Measurements from ENCODE around the gene PSMB3.

Gene PSMB3

DNA sequence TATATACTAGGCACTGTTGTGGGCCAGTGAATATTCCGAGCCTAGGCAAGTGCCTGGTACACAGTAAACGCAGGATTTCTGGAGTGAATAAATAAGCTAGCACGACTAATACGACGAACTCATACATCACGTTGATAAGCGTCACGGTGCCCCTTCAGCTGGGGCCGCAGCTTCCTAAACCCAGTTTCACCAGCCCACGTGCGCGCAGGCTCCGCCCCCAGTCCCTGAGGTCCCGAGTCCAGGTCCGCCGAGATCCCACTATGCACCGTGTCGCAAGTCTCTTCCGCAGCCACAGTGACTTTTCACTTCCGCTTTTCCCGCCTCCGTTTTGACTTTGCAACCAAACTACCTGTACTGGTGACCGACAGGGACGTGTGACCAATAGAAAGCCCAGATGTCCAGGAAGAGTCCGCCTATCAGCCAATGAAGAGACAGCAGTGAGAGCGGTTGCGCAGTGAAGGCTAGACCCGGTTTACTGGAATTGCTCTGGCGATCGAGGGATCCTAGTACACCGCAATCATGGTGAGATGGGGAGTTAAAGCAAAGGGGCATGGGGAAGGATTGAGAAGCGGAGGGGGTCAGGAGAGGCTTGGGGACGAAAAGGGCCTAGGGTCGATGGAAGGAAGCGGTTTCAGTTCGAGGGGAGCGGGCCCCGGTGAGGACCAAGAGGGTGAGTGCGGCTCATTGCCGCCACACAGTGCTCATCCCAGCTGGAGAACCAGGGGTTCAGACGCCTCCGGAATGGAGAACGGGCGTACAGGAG, at the start of gene PSMB3:
PSMB3 (plus strand) TSS at position 434 of the 763 bp plus-strand sequence; CDS start at position 520, 86 bp downstream.
- DNase-seq = peak; percentile 98 to 99

DNA sequence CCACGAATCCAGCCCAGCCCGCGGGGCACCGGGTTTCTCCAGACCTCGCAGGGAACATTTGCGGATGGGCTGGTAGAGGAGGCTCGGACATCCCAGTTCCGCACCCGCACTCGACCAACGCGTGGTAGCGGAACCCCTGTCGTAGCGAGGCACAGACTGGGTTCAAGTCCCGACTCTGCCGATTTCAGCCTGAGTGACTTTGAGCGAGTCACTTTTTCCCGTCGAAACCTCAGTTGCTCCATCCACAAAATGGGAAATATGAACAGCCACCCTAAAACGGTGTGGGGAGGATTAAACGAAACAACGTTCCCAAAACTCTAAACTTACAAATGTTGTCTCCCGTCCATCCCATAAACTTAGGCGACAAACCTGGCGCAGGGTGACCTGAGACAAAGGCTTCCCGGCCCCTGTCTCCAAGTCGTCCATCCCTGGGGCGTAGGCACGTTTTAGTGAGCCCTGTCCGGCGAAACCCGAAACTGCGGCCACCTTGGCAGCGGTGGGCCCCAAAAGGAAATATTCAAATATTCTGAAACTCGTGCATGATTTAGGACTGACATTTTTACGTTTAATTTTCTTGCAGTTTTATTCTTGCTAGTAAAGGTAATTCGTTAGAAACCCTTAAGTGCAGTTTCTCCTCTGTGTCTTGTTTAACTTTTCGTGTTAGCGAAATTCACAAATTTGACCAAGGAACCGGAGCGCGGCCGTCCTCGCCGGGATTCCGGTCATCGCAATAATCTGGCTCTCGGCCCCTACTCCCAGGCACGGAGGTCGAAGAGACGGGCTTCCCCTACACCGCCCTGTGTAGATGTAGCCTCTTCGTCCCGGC, 49.4 kb upstream of the PSMB3 start:
- DNase-seq = no peak

DNA sequence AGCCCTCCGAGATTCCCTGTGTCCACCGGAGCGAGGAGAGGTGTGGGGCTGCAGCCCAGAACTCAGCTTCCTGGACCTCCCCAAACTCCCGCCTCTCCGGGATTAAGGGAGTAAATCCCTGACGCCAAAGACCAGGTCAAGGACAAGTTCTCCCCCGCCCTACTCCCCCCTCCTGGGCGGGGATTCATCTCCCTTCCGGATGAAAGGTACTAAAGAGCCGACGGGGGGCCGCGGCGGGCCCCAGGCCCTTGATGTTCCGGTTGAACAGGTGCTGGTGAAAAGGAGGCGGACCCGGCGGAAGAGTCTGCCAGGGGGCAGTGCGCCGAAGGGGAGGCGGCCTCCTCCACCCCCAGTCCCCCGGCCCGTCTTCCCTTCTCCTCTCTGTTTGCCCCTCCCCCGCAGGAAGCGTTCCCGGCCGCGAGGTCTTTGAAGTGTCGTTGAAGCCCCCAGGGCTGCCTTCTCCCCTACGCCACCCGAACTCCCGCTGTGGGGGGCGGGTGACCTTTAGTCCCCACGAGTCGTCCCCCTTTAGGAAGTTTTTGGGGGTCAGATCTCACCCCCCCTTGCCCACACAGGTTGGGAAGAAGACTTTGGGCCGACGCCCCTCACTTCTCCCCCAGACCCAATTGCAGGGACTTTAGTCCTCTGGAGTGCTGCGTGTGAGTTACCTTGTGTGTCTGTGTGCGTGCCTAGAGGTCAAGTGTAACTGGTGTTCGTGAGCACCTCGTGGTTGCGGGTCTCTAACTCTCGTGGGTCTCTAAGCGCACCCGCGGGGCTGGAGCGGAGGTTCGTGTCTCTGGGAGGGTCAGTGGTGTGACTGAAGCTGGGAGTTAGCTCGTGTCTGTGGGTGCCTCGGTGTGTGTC, 48.6 kb upstream of the PSMB3 start:
- DNase-seq = no peak

DNA sequence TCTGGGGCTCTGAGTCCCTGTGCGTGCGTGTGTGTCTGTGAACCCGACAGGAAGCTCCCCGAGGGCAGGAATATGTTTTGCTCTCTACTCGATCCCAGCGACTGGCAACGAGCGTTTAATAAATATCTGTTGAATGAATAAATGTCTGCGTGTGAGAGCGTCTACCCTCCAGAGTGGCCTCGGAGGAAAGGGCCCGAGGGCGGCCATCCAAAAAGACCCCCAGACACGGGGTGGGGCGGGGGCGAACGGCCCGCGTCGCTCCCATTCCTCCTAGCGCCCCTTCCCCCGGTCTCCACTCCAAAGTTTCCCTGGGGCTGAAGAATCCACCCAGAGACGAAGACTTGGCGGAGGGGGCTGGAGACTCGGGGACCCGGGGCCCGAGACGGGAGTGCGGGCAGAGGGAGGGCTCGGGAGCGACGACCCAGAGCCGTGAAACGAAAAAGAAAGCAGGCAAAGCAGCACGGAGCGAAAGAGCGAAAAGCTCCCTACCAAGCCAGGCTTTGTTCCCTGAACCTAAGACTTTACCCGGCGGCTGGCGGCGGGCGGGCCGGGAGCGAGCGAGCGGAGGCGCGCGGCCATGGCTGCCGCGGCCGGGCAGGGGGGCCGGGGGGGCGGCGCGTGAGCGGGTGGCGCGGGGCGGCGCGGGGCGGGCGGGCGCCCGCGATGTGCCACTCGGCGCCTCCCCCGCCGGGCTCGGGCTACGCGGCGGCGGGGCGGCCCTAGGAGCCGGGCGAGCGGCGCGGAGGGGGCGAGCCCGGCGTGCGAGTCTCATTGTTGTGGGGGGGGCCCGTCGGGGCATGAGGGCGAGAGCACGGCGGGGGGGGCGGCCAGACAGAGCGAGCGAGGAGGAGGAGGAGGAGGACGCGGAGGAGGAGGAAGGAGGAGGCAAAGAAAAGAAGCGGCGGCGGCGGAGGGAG, 47.7 kb upstream of the PSMB3 start, which contains the start of gene MLLT6:
MLLT6 (plus strand) TSS at position 668 of the 917 bp plus-strand sequence. CDS start 360 bp downstream, outside the sequence.
- DNase-seq = peak; percentile 20 to 80

DNA sequence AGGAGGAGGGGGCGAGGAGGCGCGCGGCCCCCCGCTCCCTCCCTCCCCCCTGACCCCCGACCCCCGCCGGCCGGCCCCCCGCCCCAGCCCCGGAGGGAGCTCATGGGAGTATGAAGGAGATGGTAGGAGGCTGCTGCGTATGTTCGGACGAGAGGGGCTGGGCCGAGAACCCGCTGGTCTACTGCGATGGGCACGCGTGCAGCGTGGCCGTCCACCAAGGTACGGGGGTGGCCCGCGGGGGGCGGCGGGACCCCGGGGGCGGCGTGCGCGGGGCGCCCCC, 47.1 kb upstream of the PSMB3 start:
- DNase-seq = no peak

DNA sequence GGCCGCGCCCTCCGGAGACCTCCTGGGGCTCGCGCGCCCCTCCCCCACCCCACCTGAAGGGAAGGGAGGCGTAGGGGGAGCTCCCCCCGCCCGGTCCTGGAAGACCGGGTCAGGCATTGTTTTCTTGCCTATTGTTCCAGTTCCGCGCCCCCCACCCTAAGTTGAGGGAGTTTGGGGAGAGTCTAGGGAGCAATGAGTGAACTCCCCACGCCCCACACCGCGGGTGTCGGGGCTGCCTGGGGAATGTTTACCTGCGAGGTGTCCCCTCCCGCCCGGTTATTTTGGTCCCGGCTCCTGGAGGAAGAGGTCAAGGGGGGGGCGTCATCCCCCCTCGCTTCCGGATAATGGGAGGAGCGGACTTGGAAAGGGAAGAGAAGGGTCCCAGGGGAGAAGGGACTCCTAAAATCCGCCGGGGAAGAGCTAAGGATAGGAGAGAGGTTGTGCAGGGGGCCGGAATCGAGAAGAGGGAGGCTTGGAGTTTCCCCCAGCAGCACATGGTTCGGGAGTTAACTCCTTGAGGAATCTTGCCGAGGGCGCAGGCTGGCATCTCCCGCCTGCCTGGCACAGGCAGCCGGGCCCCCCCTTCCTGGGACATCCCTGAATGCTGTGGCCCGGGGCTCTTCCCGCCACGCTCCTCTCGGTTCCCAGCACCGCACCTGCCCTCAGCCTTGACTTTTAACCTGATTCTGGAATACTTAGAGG, 46.6 kb upstream of the PSMB3 start:
- peak in 1 of 2 experiments; percentile 51 for DNase-seq

DNA sequence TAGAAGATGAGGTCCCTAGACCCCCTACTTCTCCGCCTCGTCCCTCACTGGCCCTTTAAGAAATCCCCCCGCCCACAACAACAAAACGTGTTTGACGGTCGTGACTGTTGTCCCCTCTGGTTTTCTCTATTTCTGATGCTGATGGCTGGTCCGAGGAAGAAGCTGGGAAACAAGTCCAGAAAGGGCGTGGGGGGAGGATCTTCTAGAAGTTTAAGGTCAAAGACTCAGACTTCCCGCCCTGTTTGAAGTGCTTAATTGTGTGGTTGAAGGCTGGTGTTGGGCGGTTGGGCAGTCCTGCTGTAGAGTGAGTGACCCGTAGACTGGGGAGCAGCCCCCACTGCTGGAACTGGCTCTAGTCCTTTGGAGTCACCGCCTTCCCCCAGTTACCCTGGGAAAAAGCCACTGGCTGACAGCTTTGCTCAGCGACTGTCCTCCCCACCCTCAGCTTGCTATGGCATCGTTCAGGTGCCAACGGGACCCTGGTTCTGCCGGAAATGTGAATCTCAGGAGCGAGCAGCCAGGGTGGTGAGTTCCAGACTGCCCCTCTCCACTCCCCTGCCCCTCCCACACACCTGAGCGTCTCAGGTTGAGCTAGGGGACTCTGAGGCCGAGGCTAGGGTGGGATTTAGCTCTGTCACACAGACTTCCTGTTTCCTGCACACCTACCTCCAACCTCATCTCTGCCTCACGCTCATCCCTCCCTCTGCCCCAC, 45.9 kb upstream of the PSMB3 start:
- no peak for DNase-seq

DNA sequence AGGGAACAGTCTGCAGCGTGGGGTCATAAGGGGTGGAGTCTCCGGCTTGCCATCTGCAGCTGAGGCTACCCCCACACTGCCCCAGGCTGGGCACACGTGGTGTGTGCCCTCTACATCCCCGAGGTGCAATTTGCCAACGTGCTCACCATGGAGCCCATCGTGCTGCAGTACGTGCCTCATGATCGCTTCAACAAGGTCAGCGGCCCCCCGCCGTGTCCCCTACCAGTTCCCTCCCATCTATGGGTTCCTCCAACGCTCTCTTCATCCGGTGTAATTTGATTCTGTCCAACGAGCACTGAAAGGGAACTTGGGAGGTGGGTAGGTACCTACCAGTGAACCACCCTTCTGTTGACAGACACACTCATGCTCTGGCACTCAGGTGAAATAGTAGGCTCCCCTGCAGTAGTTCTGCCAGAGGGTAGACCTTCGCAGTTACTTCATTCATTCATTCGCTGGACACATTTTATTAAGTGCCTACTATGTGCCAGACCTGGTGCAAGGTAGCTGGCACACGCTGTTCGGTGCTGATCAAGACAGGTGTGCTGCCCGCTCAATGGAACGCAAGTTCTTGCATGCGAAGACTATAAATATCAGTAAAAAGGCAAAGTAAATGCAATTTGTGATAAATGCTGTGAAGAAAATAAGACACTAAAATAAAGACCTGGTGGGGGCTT, 44.7 kb upstream of the PSMB3 start:
- no peak for DNase-seq

DNA sequence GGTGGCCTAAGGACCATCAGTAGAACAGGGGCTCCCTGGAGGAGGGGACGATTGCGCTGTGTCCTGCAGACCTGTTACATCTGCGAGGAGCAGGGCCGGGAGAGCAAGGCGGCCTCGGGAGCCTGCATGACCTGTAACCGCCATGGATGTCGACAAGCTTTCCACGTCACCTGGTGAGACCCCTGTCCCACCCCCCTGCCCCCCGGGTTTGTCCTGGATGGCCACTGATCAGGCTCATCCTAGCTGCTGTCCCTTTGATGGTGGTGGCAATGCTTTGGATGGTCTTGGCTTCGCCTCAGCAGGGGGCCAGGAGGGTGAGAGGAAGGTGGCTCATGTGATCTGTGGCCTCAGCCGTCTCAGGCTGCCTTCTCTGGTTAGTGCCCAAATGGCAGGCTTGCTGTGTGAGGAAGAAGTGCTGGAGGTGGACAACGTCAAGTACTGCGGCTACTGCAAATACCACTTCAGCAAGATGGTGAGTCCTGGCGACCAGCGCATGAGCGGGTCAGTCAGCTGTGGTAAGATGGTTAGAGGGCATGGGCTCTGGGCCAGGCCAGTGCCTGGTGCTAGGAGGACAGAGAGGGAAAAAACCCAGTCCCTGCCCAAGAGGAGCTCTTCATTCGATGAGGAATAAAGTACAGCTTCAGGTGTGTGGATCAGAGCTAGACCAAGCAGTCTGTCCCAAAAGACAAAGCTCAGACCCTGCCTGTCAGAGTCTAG, 43.3 kb upstream of the PSMB3 start:
- DNase-seq = no peak

DNA sequence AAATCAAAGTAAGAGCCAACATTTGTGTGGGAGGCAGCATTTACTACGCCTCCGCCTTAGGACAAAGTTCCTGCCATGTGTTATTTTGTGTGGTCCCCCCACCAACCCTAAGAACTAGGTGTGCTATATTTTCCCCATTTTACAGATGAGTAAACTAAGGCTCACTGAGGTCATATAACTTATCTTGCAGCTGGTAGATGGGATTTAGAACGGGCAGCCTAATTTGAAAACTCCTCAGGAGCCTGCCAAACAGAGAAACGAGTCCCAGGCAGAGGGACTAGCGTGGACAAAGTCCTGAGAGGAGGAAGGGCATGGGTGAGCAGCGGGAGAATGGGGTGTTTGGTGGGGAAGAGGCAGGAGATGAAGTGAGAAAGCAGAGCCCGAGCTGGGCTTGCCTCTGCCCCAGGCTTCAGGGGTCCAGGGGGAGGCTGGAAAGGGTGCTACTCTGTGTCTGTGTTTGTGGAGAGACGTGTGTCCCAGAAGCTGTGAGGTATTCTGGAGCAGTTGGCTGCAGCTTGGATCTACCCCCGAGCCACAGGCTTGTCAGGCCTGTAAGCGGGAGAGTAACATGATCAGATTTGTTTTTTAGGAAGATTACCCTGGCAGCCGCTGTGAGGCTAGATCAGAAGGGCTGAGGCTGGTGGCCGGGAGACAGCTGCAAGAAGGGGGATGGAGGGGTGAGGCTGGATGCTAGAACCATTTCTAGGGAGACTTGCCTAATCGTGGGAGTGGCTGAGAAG, 42.5 kb upstream of the PSMB3 start:
- DNase-seq = no peak

DNA sequence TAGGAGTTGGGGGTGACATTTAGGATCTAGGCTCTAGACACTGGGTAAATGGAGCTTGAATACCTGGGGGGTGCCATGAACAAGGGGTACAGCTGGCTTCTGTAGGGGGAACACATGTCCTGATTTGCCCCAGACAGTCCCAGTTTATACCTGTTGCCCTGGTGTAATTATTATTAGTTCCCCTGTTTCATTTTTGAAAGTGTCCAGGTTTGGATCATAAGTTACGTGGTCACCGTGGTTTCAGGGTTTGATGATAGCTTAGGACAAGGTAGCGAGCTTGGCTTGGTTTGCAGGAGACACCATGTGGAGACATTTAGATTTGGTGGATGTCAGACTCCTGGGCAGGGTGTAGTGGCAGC, 42.0 kb upstream of the PSMB3 start:
- DNase-seq = no peak

DNA sequence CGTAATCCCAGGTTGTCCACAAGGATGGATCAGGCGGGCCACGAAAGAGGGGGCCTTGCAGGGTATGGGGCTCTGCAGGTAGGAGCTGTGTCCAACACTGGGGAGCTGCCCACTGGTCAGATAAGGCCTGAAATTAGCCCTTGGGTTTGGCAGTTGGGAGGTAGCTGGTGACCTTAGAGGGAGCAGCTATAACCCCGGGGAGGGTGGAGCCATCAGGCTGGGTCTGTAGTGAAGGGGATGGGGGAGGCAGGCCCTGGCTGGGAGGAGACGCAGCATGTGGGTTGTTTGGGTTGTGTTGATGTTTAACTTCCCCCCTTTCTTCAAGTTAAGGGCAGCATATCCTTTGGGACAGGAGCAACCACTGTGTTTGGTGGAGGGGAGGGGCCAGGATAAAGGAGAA, 41.6 kb upstream of the PSMB3 start:
- DNase-seq = no peak

DNA sequence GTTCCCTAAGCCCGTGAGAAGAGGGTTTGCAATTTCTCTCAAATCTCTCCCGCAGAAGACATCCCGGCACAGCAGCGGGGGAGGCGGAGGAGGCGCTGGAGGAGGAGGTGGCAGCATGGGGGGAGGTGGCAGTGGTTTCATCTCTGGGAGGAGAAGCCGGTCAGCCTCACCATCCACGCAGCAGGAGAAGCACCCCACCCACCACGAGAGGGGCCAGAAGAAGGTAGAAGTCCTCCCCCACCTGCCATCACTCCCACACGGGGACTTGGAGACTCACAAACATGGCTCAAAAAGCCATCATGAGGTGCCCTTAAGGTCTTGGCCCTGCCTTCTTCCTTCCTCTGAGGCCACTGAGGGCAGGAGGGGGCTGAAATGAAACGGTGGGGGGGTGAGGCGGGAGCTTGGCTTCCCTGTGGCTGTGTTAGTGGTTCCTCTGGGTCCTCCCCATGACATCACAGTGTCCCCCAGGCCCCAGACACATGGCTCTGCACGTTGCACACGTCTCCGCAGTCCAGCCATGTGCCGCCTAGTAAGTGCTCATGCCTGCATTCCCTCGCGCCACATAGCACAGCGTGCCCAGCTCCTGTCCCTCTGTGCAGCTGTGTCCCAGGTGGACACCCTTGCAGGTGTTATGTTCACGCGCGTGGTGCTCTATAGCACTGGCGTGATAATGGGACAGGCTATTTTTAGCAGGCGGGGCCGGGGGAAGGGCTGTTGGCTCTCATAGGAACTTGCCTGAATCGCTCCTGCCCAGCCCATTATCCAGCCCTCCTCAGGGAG, 40.6 kb upstream of the PSMB3 start:
- DNase-seq = no peak

DNA sequence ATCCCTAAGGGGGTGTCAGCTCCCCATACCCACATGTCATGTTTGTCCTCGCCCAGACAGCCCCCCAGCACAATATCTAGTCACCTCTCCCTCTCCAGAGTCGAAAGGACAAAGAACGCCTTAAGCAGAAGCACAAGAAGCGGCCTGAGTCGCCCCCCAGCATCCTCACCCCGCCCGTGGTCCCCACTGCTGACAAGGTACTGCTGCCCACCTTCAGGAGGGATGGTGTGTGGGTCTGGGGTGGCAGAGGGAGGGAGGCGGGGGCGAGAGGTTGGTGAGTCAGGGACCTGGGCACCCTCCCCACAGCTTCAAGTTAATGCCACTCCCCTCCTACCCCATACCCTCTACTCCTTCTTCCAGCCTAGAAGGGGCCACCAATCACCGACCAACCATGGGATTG, 39.9 kb upstream of the PSMB3 start:
- no peak for DNase-seq

DNA sequence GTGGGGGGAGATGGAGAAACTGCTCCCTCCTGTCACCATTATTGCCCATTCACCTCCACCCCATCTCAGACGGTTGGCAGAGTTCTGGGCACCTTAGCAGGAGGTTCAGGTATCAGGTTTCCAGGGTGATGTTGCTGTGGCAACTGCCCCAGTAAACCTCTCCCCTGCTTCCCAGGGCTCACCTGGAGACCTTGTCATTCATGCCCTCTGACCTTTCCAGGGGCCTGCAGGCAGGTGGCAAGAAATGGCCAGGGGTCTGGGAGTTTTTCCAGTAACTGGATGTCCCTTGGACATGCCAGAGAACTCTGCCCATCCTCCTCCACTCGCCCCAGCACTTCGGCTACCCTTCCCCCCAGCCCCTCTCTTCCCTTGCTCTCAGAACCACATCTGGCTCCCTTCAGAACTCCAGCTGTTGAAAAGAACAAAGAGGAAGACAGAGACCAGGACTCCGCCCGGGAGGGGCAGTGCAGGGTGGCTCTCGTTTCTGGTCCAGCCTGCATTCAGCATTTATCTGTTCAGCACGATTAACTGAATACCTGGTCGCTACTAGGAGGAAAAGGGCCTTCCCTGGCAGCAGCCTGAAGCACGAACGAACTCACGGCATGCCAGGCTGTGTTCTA, 39.0 kb upstream of the PSMB3 start:
- no peak for DNase-seq

DNA sequence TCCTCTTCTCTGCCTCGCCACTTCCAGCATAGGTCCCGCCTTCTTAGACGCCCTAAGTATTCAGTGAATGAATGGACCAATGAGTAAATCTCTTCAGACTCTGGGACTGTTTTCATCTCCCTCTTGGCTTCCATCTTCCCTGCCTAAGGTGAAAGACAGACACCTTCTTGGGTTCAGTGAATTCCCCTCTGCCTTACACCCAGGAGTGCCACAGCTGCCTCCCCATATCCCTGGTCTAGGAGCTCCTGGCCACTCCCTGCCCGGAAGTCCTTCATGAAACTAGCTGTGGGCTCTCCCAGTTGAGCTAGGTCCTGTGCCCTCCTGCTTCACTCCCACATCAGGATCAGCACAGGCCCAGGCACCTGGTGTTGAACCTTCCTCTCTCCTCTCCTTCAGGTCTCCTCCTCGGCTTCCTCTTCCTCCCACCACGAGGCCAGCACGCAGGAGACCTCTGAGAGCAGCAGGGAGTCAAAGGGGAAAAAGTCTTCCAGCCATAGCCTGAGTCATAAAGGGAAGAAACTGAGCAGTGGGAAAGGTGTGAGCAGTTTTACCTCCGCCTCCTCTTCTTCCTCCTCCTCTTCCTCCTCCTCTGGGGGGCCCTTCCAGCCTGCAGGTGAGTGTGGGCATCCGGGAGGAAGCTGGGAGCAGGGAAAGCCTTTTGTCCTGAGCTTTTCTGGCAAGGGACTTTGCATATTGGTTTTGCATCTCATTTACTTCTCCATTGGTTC, 37.2 kb upstream of the PSMB3 start:
- no peak for DNase-seq

All from NCI-H446 (cell line).